Spinal cord (tissue), 10 donors: ENCODE results near the gene PLXNA4. TPM values are rescaled to one million over a fixed set of nuclear protein-coding genes. Genes with fewer than 3 reads are reported as not detected.

Experiments
- DNase-seq, 6 donors: peaks; one replicate each; pipeline versions ENCODE4 v3.0.0 to v3.0.0-alpha.2; 2013 to 2015; ENCODE audit warnings: low spot score in 6 of 6, low read depth in 4 of 6
- H3K27ac ChIP-seq: one replicate; pipeline ENCODE4 v1.5.1; 2013; ENCODE audit warnings: low read depth, low read length, control low read depth
- H3K27me3 ChIP-seq: one replicate; pipeline ENCODE4 v1.6.1; 2013; ENCODE audit warnings: low read length; ENCODE audit not compliant: control insufficient read depth, insufficient read depth
- H3K36me3 ChIP-seq: one replicate; pipeline ENCODE4 v1.6.1; 2013; ENCODE audit warnings: low read length; ENCODE audit not compliant: control insufficient read depth, insufficient read depth
- H3K4me1 ChIP-seq: one replicate; pipeline ENCODE4 v1.6.1; 2013; ENCODE audit warnings: low read length; ENCODE audit not compliant: control insufficient read depth, insufficient read depth
- H3K4me3 ChIP-seq: one replicate; pipeline ENCODE4 v1.5.1; 2013; ENCODE audit warnings: low read depth, low read length, control low read depth
- H3K9me3 ChIP-seq: one replicate; pipeline ENCODE4 v1.6.1; 2013; ENCODE audit warnings: low read length; ENCODE audit not compliant: control insufficient read depth, insufficient read depth
- WGBS: methylation state at CpG from one replicate; pipeline ENCODE4 v1.1.5; 2013; ENCODE audit warnings: missing lambda C conversion rate; ENCODE audit not compliant: insufficient coverage; 5-methylcytosine and 5-hydroxymethylcytosine counted together
- polyA plus RNA-seq, 2 donors: library from polyadenylated mRNA; unstranded; fragments of 120-200 nt; gene quantifications; one replicate each; pipeline ENCODE4 v1.2.1, GENCODE V29; 2013; ENCODE audit not compliant: insufficient read length in 2 of 2
- total RNA-seq, 2 donors: library from RNA; depleted of rRNA in 1 of 2; stranded (reverse); fragments of 120-200 nt in 1 of 2; fragments of >200 nt in 1 of 2; gene quantifications; one replicate each; pipeline versions ENCODE4 v1.2.3 to v1.2.4, GENCODE V29; 2013 to 2014
- donor health status: healthy.

PLXNA4 gene
- total and polyA plus RNA-seq, 4 donors: 13.8 to 29.7 (median 23.2) TPM

DNA sequence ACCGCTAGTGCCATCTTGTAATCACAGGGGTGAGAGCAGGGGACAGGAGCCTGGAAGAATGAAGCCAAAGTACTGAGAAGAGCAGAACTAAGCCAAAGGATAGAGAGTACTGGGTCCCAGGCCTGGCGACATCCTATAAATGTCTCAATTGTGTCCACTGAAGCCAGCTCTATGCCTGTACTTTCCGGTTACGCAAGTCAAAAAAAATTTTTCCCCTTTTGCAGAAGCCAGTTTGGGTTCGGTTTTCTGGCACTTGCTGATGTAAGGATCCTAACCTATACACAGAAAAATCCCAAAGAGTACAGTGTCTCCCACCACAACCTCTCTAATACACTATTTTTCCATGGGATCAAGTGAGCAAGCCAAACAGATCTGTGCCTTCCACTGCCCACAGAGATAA, 61.1 kb downstream of the PLXNA4 start:
- H3K27ac ChIP-seq: no peak overlapping the region
- 97% methylated on average over 4 of the region's 5 CpGs for WGBS
- peaks cover 8% of the 10 kb centered on the region for H3K36me3 ChIP-seq
- no peak overlapping the region for H3K4me3 ChIP-seq
- H3K27me3 ChIP-seq: no peaks in the 10 kb centered on the region
- DNase-seq: no peak
- no peaks in the 10 kb centered on the region for H3K9me3 ChIP-seq
- H3K4me1 ChIP-seq: no peaks in the 10 kb centered on the region

DNA sequence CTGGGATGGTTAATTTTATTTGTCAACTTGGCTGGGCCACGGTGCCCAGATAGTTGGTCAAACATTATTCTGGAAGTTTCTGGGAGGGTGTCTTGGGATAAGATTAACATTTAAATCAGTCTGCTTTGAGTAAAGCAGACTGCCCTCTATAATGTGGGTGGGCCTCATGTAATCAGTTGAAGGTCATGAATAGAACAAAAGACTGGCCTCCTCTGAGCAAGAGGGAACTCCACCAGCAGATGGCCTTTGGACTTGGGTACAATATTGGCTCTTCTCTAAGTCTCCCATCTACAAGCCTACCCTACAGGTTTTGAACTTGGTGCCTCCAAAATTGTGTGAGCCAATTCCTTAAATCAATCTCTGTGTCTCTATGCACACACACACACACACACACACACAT, 61.8 kb downstream of the PLXNA4 start:
- Histone ChIP-seq H3K27me3 (no peaks in the 10 kb centered on the region), H3K4me1 (no peaks in the 10 kb centered on the region), H3K27ac (no peak overlapping the region), H3K4me3 (no peak overlapping the region), H3K36me3 (peaks cover 8% of the 10 kb centered on the region), H3K9me3 (no peaks in the 10 kb centered on the region)
- WGBS: 100% methylated on average over 1 of the region's 1 CpG
- DNase-seq: no peak

DNA sequence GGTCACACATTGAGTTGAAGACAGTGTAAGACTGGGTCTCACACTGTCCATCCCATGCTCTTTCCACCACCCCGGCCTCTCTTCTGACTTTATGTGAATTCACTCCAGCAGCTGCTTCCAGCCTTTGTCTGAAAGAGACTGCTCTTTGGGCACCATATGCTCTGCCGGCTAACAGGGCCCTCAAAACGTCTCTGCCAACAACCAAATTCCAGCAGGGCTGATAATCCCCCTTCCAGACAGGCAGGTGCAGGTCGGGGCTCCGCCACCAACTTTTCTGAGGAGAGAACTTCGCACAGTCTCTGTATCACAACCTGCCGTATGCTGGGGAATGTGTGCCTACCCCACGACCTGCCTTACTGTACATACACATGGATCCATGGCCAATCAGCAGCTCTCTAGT, 64.3 kb downstream of the PLXNA4 start:
- Histone ChIP-seq H3K9me3 (no peaks in the 10 kb centered on the region), H3K36me3 (peaks cover 18% of the 10 kb centered on the region), H3K4me1 (peaks cover 10% of the 10 kb centered on the region), H3K27me3 (no peaks in the 10 kb centered on the region), H3K4me3 (no peak overlapping the region), H3K27ac (no peak overlapping the region)
- no peak for DNase-seq
- WGBS: 59% methylated on average over 5 of the region's 8 CpGs

DNA sequence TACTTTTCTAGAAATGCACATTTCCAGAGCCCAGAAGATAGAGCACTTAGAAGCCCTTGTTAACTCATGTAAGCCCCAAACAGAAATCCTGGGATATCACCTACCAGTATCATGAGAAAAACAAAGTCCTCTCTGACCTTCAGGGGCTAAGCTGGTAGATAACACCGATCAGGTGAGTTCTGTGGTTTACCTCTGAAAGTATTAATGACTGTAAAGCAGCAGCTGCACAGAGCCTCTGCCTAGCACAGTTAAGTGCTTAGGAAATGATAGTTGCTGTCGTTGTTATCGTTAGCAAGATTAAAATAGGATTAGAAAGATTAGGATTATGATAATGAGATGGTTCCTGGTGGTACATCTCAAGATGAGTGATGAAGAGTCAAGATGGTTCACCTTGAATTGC, 64.9 kb downstream of the PLXNA4 start:
- WGBS: no CpG with 5 or more reads among the region's 3 CpGs
- H3K4me3 ChIP-seq: no peak overlapping the region
- DNase-seq: no peak
- H3K27me3 ChIP-seq: no peaks in the 10 kb centered on the region
- no peak overlapping the region for H3K27ac ChIP-seq
- H3K9me3 ChIP-seq: no peaks in the 10 kb centered on the region
- peaks cover 10% of the 10 kb centered on the region for H3K4me1 ChIP-seq
- peaks cover 22% of the 10 kb centered on the region for H3K36me3 ChIP-seq

DNA sequence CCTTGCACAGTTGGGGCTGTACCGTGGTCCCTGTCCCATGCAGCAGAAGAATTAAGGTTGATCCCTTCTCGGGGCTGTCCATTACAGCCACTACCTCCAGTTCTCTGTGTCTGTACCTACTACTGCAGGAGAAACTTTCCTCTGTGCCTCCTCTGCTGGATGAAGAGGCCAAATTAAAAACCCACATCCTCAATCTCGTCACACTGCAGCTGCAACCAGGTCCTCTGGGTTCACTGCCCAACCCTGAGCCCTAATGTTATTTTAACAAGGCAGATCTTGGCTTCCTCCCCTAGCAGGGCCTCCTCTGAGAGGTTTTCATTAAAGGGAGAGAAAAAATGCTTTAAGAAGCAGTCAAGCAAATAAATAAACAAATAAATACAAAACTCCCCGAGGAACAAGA, 66.6 kb downstream of the PLXNA4 start:
- H3K9me3 ChIP-seq: no peaks in the 10 kb centered on the region
- peaks cover 10% of the 10 kb centered on the region for H3K4me1 ChIP-seq
- no peaks in the 10 kb centered on the region for H3K27me3 ChIP-seq
- H3K4me3 ChIP-seq: no peak overlapping the region
- peak in 1 of 6 donors; percentile 22 for DNase-seq
- WGBS: 53% methylated on average over 3 of the region's 4 CpGs
- peaks cover 24% of the 10 kb centered on the region for H3K36me3 ChIP-seq
- no peak overlapping the region for H3K27ac ChIP-seq

DNA sequence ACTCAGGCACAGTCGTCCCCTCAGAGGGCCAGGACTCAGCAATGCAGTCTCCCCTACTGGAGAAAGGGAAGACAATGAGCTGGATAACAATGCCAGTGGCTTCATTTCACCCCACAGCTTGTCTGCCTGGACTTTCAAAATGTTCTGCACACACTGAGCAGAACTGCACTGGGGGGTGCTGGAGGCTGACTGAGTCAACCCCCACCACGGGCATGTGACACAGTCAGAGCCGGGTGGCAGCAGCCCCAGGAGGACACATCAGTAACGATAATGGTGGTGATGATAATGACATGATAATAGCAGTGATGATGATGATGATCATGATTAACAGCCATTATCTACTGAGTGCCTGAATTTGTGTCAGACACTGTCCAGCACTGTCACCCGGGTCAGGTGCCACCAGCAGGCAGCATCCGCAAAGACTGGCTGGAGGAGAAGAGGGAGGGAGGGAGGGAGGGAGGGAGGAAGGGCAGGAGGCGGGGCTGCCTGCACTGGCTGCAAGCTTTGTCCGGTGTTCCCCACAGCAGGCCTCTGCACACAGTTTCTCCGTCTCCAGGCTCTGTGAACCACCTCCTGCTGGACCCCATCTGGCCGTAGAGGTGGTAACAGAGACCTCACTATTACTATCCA, 67.4 kb downstream of the PLXNA4 start:
- WGBS: 35% methylated on average over 7 of the region's 10 CpGs
- DNase-seq: peak in 2 of 6 donors; percentile 28 to 51

DNA sequence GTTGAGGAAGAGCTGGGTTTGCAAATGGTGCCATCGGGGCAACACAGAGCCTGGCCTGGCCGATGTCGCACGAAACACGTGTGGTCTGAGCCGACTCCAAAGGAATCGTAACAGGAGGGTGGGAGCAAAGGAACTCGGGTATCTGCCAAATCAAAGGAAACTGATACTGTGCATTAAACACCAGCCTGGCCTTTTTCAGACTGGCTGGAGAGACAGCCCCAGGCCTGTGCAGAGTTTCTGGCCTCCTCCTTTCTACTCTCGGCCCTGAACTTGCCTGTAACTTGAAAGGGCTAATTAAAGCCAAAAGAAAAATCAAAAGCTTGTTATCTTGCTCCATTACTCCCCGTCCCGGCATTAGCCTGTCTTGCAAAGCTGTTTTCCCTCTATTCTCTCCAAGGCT, 71.4 kb downstream of the PLXNA4 start:
- peaks cover 38% of the 10 kb centered on the region for H3K36me3 ChIP-seq
- no peak overlapping the region for H3K4me3 ChIP-seq
- 60% methylated on average over 11 of the region's 11 CpGs for WGBS
- H3K27me3 ChIP-seq: no peaks in the 10 kb centered on the region
- peaks cover 16% of the 10 kb centered on the region for H3K4me1 ChIP-seq
- no peak overlapping the region for H3K27ac ChIP-seq
- no peak for DNase-seq
- H3K9me3 ChIP-seq: no peaks in the 10 kb centered on the region

More for the DNA sequence above, 67.4 kb downstream of the PLXNA4 start:
- no peaks in the 10 kb centered on the region for H3K27me3 ChIP-seq
- peaks cover 31% of the 10 kb centered on the region for H3K36me3 ChIP-seq
- no peak overlapping the region for H3K27ac ChIP-seq
- no peaks in the 10 kb centered on the region for H3K9me3 ChIP-seq
- no peak overlapping the region for H3K4me3 ChIP-seq
- peaks cover 10% of the 10 kb centered on the region for H3K4me1 ChIP-seq

DNA sequence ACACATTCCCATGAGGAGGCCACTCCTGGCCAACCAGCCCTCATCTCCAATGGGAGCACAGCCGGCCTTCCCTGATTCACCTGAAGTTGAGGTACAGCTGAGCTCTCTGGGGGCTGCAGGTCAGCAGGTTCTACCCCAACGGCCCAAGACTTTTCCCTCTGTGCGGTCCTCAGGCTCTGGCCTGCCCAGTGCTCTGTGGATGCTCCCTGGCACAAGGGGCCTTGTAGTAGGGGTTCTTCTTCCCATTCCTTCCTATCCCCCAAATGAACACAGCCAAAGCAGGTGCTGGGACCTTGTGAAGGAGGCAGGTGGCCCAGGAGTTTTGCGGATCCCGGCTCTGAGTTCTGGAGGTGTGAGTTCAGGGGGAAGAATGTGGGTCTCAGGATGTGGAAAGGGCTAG, 72.2 kb downstream of the PLXNA4 start:
- 90% methylated on average over 2 of the region's 5 CpGs for WGBS

DNA sequence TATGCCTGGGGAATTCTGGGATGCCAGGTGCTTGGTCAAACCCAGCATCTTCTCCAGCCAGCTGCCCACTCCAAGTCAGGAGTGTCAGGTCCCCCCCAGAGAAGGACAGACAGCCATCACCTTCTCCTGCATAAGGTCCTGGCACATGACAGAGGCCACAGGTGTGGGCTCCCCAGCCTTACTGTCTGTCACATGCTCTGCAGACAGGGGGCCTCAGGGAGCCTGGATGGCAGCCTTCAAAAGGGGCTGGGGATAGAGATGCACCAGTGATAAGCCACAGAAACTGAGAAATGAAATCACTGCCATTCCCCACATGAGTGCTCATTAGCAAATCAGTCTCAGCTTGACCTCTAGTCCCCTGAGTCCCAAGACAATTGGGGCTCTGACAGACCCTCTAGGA, 72.9 kb downstream of the PLXNA4 start:
- H3K4me3 ChIP-seq: no peak overlapping the region
- DNase-seq: no peak
- H3K36me3 ChIP-seq: peaks cover 34% of the 10 kb centered on the region
- H3K27me3 ChIP-seq: no peaks in the 10 kb centered on the region
- H3K27ac ChIP-seq: no peak overlapping the region
- peaks cover 18% of the 10 kb centered on the region for H3K4me1 ChIP-seq
- no peaks in the 10 kb centered on the region for H3K9me3 ChIP-seq

More for the DNA sequence above, 72.2 kb downstream of the PLXNA4 start:
- no peak overlapping the region for H3K27ac ChIP-seq
- no peak overlapping the region for H3K4me3 ChIP-seq
- H3K4me1 ChIP-seq: peaks cover 21% of the 10 kb centered on the region
- H3K36me3 ChIP-seq: peaks cover 38% of the 10 kb centered on the region
- no peaks in the 10 kb centered on the region for H3K9me3 ChIP-seq
- DNase-seq: no peak
- H3K27me3 ChIP-seq: no peaks in the 10 kb centered on the region

DNA sequence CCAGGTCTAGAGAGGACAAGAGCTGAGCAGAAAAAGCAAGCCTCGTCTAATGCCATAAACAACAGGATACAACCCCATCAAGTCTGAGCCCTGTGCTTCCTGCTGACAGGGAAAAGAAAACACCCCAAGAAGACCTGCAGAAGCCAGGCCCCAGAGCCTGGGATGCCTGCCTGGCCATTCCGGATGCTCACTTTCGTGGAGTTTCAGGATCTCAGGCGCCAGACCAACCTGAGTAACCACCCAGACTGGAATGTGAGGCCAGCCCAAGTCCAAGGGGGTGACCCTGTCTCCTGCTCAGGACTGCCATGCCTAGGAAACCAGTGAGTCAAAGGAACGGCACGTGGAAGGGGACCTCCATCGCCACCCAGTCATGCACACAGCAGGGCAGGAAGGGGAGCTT, 74.3 kb downstream of the PLXNA4 start:
- no peak for DNase-seq
- WGBS: 87% methylated on average over 5 of the region's 7 CpGs
- H3K27me3 ChIP-seq: no peaks in the 10 kb centered on the region
- no peak overlapping the region for H3K4me3 ChIP-seq
- no peak overlapping the region for H3K27ac ChIP-seq
- peaks cover 13% of the 10 kb centered on the region for H3K4me1 ChIP-seq
- peaks cover 20% of the 10 kb centered on the region for H3K36me3 ChIP-seq
- no peaks in the 10 kb centered on the region for H3K9me3 ChIP-seq
